ENCODE data around the gene ARMC9. TPM values are rescaled to one million over a fixed set of nuclear protein-coding genes. Genes with fewer than 3 reads are reported as not detected.

Gene ARMC9
- total RNA-seq, 4 donors from 2014 or later, result 2.2 to 6.9 (median 5.3) TPM

- 94 to 98% methylated on average over 11 of the region's 11 CpGs for WGBS, 2 donors
- intact Hi-C loops (cut with DNase I; ENCODE audit: low total_unique reads), result no loop called here
- H3K4me3 ChIP-seq (ENCODE audit: low read depth, poor library complexity, severe bottlenecking), result no peak overlapping the region
- peak in 1 of 2 donors; percentile 62 for DNase-seq (ENCODE audit: low spot score in 2 of 2)
- TF ChIP-seq POLR2A (IDR thresholded peaks at IDR 0.05), result no peak
- TF ChIP-seq, protein P1, sequence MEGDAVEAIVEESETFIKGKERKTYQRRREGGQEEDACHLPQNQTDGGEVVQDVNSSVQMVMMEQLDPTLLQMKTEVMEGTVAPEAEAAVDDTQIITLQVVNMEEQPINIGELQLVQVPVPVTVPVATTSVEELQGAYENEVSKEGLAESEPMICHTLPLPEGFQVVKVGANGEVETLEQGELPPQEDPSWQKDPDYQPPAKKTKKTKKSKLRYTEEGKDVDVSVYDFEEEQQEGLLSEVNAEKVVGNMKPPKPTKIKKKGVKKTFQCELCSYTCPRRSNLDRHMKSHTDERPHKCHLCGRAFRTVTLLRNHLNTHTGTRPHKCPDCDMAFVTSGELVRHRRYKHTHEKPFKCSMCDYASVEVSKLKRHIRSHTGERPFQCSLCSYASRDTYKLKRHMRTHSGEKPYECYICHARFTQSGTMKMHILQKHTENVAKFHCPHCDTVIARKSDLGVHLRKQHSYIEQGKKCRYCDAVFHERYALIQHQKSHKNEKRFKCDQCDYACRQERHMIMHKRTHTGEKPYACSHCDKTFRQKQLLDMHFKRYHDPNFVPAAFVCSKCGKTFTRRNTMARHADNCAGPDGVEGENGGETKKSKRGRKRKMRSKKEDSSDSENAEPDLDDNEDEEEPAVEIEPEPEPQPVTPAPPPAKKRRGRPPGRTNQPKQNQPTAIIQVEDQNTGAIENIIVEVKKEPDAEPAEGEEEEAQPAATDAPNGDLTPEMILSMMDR (IDR thresholded peaks at IDR 0.05), result no peak
Observed at GRCh38 chr2:231336236-231336635, 137.8 kb downstream of the ARMC9 start.

DNA sequence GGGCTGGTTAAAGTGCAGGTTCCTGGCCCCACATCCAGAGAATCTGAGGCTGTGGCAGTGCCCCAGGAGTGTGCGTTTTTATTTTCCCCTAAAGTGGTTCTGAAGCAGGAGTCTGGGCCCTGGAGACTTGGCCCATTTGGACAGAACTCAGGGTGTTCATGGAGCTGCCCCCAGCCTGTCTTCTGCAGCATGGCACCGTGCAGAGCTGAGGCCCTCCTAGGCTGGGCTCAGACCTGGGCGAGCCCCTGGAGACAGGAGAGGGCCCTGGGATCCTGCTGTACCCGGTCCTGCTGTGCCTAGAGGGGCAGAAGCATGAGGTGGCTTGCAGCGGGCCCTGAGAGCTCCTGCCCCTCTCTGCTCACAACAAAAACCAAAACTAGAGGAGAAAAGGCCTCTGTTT lies 138.3 kb downstream of the ARMC9 start:
- DNase-seq (ENCODE audit: low spot score in 2 of 2), result peak in 1 of 2 donors; percentile 64
- H3K4me3 ChIP-seq (ENCODE audit: low read depth, poor library complexity, severe bottlenecking), result no peak overlapping the region
- 77 to 92% methylated on average over 4 to 5 of the region's 5 CpGs for WGBS, 2 donors
- TF ChIP-seq, protein P1 (IDR thresholded peaks at IDR 0.05), result no peak
- TF ChIP-seq POLR2A (IDR thresholded peaks at IDR 0.05), result no peak
- intact Hi-C loops (cut with DNase I; ENCODE audit: low total_unique reads), result no loop called here

GRCh38 chr2:231337807-231338759 lies 139.7 kb downstream of the ARMC9 start:
- 91 to 93% methylated on average over 18 of the region's 18 CpGs for WGBS, 2 donors
- peak in 1 of 2 donors; percentile 46 for DNase-seq (ENCODE audit: low spot score in 2 of 2)
- TF ChIP-seq, protein P1 (IDR thresholded peaks at IDR 0.05), result no peak
- no peak for TF ChIP-seq POLR2A (IDR thresholded peaks at IDR 0.05)
- H3K4me3 ChIP-seq (ENCODE audit: low read depth, poor library complexity, severe bottlenecking), result no peak overlapping the region
- intact Hi-C loops (cut with DNase I; ENCODE audit: low total_unique reads), result no loop called here

DNA sequence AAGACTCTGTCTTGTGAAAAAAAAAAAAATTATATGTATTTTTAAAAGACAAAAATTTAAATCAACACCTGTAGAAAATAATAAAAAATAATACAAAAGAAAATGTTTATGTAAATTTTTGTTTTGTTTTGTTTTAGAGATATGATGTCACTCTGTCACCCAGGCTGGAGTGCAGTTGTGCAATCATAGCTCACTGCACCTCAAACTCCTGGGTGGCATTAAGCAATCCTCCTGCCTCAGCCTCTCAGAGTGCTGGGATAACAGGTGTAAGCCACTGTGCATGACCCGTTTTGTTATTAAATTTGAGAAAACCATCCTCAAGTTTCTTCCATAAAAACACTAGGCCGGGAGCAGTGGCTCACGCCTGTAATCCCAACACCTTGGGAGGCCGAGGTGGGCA lies 140.9 kb downstream of the ARMC9 start:
- 93 to 96% methylated on average over 4 of the region's 4 CpGs for WGBS, 2 donors
- intact Hi-C loops (cut with DNase I; ENCODE audit: low total_unique reads), result no loop called here
- TF ChIP-seq POLR2A (IDR thresholded peaks at IDR 0.05), result no peak
- TF ChIP-seq, protein P1 (IDR thresholded peaks at IDR 0.05), result no peak
- DNase-seq (ENCODE audit: low spot score in 2 of 2), result peak in 1 of 2 donors; percentile 6
- H3K4me3 ChIP-seq (ENCODE audit: low read depth, poor library complexity, severe bottlenecking), result no peak overlapping the region

- DNase-seq (ENCODE audit: low spot score in 2 of 2), result peak in 1 of 2 donors; percentile 15
- no peak for TF ChIP-seq POLR2A (IDR thresholded peaks at IDR 0.05)
- TF ChIP-seq, protein P1 (IDR thresholded peaks at IDR 0.05), result no peak
- H3K4me3 ChIP-seq (ENCODE audit: low read depth, poor library complexity, severe bottlenecking), result no peak overlapping the region
- intact Hi-C loops (cut with DNase I; ENCODE audit: low total_unique reads), result no loop called here
- 78 to 84% methylated on average over 2 of the region's 2 CpGs for WGBS, 2 donors
Observed at GRCh38 chr2:231341100-231341499, 142.7 kb downstream of the ARMC9 start.

Measured in lower leg skin (tissue), 4 donors.